ES-I3 (cell line): ENCODE results near the gene SHQ1.

Experiments used
- H3K36me3 ChIP-seq: 2 replicates; pipeline ENCODE4 v1.6.1; 2013; ENCODE audit warnings: mild to moderate bottlenecking, low read length, control low read depth, moderate library complexity; ENCODE audit not compliant: insufficient read depth
- H3K4me1 ChIP-seq: 2 replicates; pipeline ENCODE4 v1.6.1; 2013; ENCODE audit warnings: mild to moderate bottlenecking, control low read depth, low read length; ENCODE audit not compliant: insufficient read depth
- H3K9ac ChIP-seq: 2 replicates; pipeline ENCODE4 v1.6.1; 2013; ENCODE audit warnings: low read depth, mild to moderate bottlenecking, low read length, moderate library complexity
- H3K9me3 ChIP-seq: 2 replicates; pipeline ENCODE4 v1.6.1; 2013; ENCODE audit warnings: mild to moderate bottlenecking, low read length, moderate library complexity; ENCODE audit not compliant: control insufficient read depth, insufficient read depth

Gene SHQ1

GRCh38 chr3:72847751-72848702 lies at the start of gene SHQ1:
TSS of gene SHQ1 (minus strand) at chr3:72848445. CDS start at chr3:72848340, 105 bp downstream.
- no peaks in the 10 kb centered on the region for H3K36me3 ChIP-seq
- no peaks in the 10 kb centered on the region for H3K4me1 ChIP-seq
- no peaks in the 10 kb centered on the region for H3K9me3 ChIP-seq
- H3K9ac ChIP-seq = peak within 1 kb of the TSS; percentile 61

- Histone ChIP-seq H3K9me3 (no peaks in the 10 kb centered on the region), H3K36me3 (no peaks in the 10 kb centered on the region), H3K9ac (no peak overlapping the region), H3K4me1 (no peaks in the 10 kb centered on the region)
These were observed 49.4 kb upstream of the SHQ1 start for GRCh38 chr3:72897758-72898007.

GRCh38 chr3:72896996-72897757 lies 48.9 kb upstream of the SHQ1 start:
- H3K9ac ChIP-seq = no peak overlapping the region

GRCh38 chr3:72894976-72895552 lies 46.8 kb upstream of the SHQ1 start:
- H3K9ac ChIP-seq = no peak overlapping the region
- no peaks in the 10 kb centered on the region for H3K36me3 ChIP-seq
- no peaks in the 10 kb centered on the region for H3K4me1 ChIP-seq
- no peaks in the 10 kb centered on the region for H3K9me3 ChIP-seq

More at GRCh38 chr3:72896996-72897757, 48.9 kb upstream of the SHQ1 start:
- Histone ChIP-seq H3K9me3 (no peaks in the 10 kb centered on the region), H3K36me3 (no peaks in the 10 kb centered on the region), H3K4me1 (no peaks in the 10 kb centered on the region)

- Histone ChIP-seq H3K4me1 (no peaks in the 10 kb centered on the region), H3K36me3 (no peaks in the 10 kb centered on the region), H3K9me3 (no peaks in the 10 kb centered on the region), H3K9ac (no peak overlapping the region)
These were observed 44.6 kb upstream of the SHQ1 start for GRCh38 chr3:72892870-72893269.

GRCh38 chr3:72892081-72892775 lies 44.0 kb upstream of the SHQ1 start:
- Histone ChIP-seq H3K9ac (no peak overlapping the region), H3K4me1 (no peaks in the 10 kb centered on the region), H3K36me3 (no peaks in the 10 kb centered on the region), H3K9me3 (no peaks in the 10 kb centered on the region)

GRCh38 chr3:72891053-72891855 lies 43.0 kb upstream of the SHQ1 start:
- Histone ChIP-seq H3K36me3 (no peaks in the 10 kb centered on the region), H3K9me3 (no peaks in the 10 kb centered on the region), H3K9ac (no peak overlapping the region), H3K4me1 (0 out of 2 replicates have a peak, but pooled peaks cover 5% of the 10 kb centered on the region)

- Histone ChIP-seq H3K9me3 (no peaks in the 10 kb centered on the region), H3K4me1 (0 out of 2 replicates have a peak, but pooled peaks cover 5% of the 10 kb centered on the region), H3K36me3 (no peaks in the 10 kb centered on the region), H3K9ac (no peak overlapping the region)
These were observed 42.1 kb upstream of the SHQ1 start for GRCh38 chr3:72890166-72890925.

- Histone ChIP-seq H3K36me3 (no peaks in the 10 kb centered on the region), H3K9me3 (no peaks in the 10 kb centered on the region), H3K4me1 (0 out of 2 replicates have a peak, but pooled peaks cover 5% of the 10 kb centered on the region), H3K9ac (peak overlapping the region; percentile 53; the same call in 1 of the 2 replicates)
These were observed 41.3 kb upstream of the SHQ1 start for GRCh38 chr3:72889310-72890165.

- no peaks in the 10 kb centered on the region for H3K9me3 ChIP-seq
- peak overlapping the region; percentile 53; the same call in 1 of the 2 replicates for H3K9ac ChIP-seq
- H3K4me1 ChIP-seq = 0 out of 2 replicates have a peak, but pooled peaks cover 5% of the 10 kb centered on the region
- no peaks in the 10 kb centered on the region for H3K36me3 ChIP-seq
These were observed 40.5 kb upstream of the SHQ1 start for GRCh38 chr3:72888546-72889309.

- Histone ChIP-seq H3K9me3 (no peaks in the 10 kb centered on the region), H3K36me3 (no peaks in the 10 kb centered on the region), H3K9ac (peak within 1 kb of the TSS; percentile 53), H3K4me1 (0 out of 2 replicates have a peak, but pooled peaks cover 5% of the 10 kb centered on the region)
These were observed 39.7 kb upstream of the SHQ1 start, which contains the start of gene GXYLT2 for GRCh38 chr3:72887705-72888545. TSS of gene GXYLT2 (plus strand) at chr3:72888046. CDS start at chr3:72888234, 188 bp downstream.
